Panc1 (cell line): ENCODE measurements around the gene ABCG8. TPM values are rescaled to one million over a fixed set of nuclear protein-coding genes. Genes with fewer than 3 reads are reported as not detected.

Experiments
- ATAC-seq: fragments of 200-7000 bp; cut with Tn5 transposase; 2 replicates; pipeline ENCODE4 v1.9.1; 2020; ENCODE audit warnings: mild to moderate bottlenecking, moderate library complexity
- BruUV-seq: library from RNA; stranded (reverse); fragments of 400-500 nt; replicated peaks from 2 replicates; lab custom pipeline; 2021; lab: Mats Ljungman, UMichigan
- CTCF ChIA-PET: fragments of 300-600 bp; sonication (Branson Sonifier 250); formaldehyde crosslinking; loops from one replicate; lab custom pipeline; 2022; ENCODE audit warnings: antibody characterized with exemption; lab: Charles Lee
- POLR2A ChIA-PET: fragments of 300-600 bp; sonication (Branson Sonifier 250); formaldehyde crosslinking; loops from one replicate; lab custom pipeline; 2022; ENCODE audit warnings: antibody characterized with exemption; lab: Charles Lee
- DNase-seq: peaks from one replicate; pipeline ENCODE4 v3.0.0-alpha.2; 2010; ENCODE audit warnings: low read depth, low spot score
- H3K27ac ChIP-seq: 2 replicates; pipeline ENCODE4 v1.5.1; 2011; ENCODE audit warnings: mild to moderate bottlenecking, low read length, inconsistent platforms
- H3K27me3 ChIP-seq: fragments of 200-500 bp; sonication (Bioruptor generic); 2 replicates; pipeline ENCODE4 v1.6.0; 2014; ENCODE audit warnings: low read length, inconsistent platforms; ENCODE audit not compliant: control insufficient read depth, insufficient read depth
- H3K36me3 ChIP-seq: fragments of 200-500 bp; sonication (Bioruptor generic); 2 replicates; pipeline ENCODE4 v1.5.1; 2014; ENCODE audit warnings: inconsistent platforms, mild to moderate bottlenecking, low read length, moderate library complexity; ENCODE audit not compliant: control insufficient read depth, insufficient read depth
- H3K4me1 ChIP-seq: 2 replicates; pipeline ENCODE4 v1.5.1; 2011; ENCODE audit warnings: inconsistent platforms, mild to moderate bottlenecking, low read length, moderate library complexity; ENCODE audit not compliant: control insufficient read depth, insufficient read depth
- H3K4me3 ChIP-seq, 2 experiments: 2 replicates each; pipeline ENCODE4 v1.5.1; 2011 to 2012; ENCODE audit warnings: low read depth in 2 of 2, low read length in 2 of 2, mild to moderate bottlenecking in 2 of 2, inconsistent platforms in 1 of 2, moderate library complexity in 1 of 2
- H3K9me3 ChIP-seq: fragments of 200-500 bp; sonication (Bioruptor generic); 2 replicates; pipeline ENCODE4 v1.5.1; 2014; ENCODE audit warnings: low read depth, mild to moderate bottlenecking, inconsistent platforms, low read length, moderate library complexity; ENCODE audit not compliant: control insufficient read depth, insufficient read depth
- POLR2AphosphoS5 ChIP-seq: IDR thresholded peaks from 2 replicates; pipeline ENCODE4 v1.6.1; 2012; ENCODE audit warnings: mild to moderate bottlenecking, low read depth, low read length, moderate library complexity
- SIN3A ChIP-seq: IDR thresholded peaks from 2 replicates; pipeline ENCODE4 v1.6.1; 2012; ENCODE audit warnings: low read depth, mild to moderate bottlenecking, low read length, moderate library complexity, borderline replicate concordance; ENCODE audit not compliant: insufficient read depth
- TCF7L2 ChIP-seq: IDR thresholded peaks from 2 replicates; pipeline ENCODE4 v1.6.1; 2011; ENCODE audit warnings: mild to moderate bottlenecking, low read depth, low read length, inconsistent platforms
- in situ Hi-C: cut with HindIII; loops from 2 replicates; pipeline ENCODE4 v1.10.0; 2016; ENCODE audit warnings: low sequenced_read_pairs, low pct_unique_long_range_greater_than_20kb
- intact Hi-C: fragments of 100-400 bp; cut with micrococcal nuclease; formaldehyde crosslinking; loops from one replicate; pipeline ENCODE4 v1.10.0; 2022; ENCODE audit not compliant: unreplicated experiment
- total RNA-seq: library from RNA; stranded (reverse); gene quantifications from one replicate; pipeline ENCODE4 v1.2.1, GENCODE V29; 2021; ENCODE audit not compliant: unreplicated experiment
- TF ChIP-seq, protein P1 (sequence below): fragments of 450-650 bp; IDR thresholded peaks from 2 replicates; pipeline ENCODE4 v1.5.1; 2017; ENCODE audit warnings: mild to moderate bottlenecking
- TF ChIP-seq, protein P2 (sequence below), 2 experiments: IDR thresholded peaks; 2 replicates each; pipeline ENCODE4 v1.6.1; 2011 to 2012; ENCODE audit warnings: low read depth in 2 of 2, control low read depth in 1 of 2, low read length in 1 of 2, mild to moderate bottlenecking in 1 of 2, moderate library complexity in 1 of 2; ENCODE audit not compliant: insufficient read depth in 1 of 2

The ABCG8 gene
- total RNA-seq, 1 experiment from 2014 or later, result 0.03 TPM

DNA sequence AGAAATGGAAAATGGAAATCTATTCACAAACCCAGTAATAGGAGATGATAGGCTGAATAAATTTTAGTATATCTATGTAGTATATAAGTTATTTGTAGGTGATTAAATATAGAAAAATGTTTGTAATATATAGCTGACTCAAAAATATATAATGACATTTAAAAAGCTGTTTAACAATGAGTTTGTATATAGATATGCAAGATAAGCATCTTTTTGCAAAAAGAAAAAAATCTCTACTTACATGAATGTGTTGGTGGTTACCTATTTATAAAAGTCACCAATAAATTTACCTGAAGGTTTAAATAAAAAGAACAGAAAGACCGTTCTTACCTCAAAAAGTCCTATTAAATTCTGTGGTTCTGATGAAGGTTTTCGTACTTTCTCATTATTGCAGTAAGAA lies 85.7 kb downstream of the ABCG8 start:
- CTCF ChIA-PET, result no interaction called here
- no peaks in the 10 kb centered on the region for H3K9me3 ChIP-seq
- H3K36me3 ChIP-seq, result peaks cover 72% of the 10 kb centered on the region
- POLR2A ChIA-PET, result no interaction called here
- no TSS peak for BruUV-seq
- H3K4me3 ChIP-seq, result no peak overlapping the region
- intact Hi-C loops, result no loop called here
- in situ Hi-C loops, result no loop called here
- no peaks in the 10 kb centered on the region for H3K27me3 ChIP-seq
- TF ChIP-seq TCF7L2, result no peak
- TF ChIP-seq, protein P1, sequence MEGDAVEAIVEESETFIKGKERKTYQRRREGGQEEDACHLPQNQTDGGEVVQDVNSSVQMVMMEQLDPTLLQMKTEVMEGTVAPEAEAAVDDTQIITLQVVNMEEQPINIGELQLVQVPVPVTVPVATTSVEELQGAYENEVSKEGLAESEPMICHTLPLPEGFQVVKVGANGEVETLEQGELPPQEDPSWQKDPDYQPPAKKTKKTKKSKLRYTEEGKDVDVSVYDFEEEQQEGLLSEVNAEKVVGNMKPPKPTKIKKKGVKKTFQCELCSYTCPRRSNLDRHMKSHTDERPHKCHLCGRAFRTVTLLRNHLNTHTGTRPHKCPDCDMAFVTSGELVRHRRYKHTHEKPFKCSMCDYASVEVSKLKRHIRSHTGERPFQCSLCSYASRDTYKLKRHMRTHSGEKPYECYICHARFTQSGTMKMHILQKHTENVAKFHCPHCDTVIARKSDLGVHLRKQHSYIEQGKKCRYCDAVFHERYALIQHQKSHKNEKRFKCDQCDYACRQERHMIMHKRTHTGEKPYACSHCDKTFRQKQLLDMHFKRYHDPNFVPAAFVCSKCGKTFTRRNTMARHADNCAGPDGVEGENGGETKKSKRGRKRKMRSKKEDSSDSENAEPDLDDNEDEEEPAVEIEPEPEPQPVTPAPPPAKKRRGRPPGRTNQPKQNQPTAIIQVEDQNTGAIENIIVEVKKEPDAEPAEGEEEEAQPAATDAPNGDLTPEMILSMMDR, result no peak
- no peak for TF ChIP-seq POLR2AphosphoS5
- TF ChIP-seq, protein P2, sequence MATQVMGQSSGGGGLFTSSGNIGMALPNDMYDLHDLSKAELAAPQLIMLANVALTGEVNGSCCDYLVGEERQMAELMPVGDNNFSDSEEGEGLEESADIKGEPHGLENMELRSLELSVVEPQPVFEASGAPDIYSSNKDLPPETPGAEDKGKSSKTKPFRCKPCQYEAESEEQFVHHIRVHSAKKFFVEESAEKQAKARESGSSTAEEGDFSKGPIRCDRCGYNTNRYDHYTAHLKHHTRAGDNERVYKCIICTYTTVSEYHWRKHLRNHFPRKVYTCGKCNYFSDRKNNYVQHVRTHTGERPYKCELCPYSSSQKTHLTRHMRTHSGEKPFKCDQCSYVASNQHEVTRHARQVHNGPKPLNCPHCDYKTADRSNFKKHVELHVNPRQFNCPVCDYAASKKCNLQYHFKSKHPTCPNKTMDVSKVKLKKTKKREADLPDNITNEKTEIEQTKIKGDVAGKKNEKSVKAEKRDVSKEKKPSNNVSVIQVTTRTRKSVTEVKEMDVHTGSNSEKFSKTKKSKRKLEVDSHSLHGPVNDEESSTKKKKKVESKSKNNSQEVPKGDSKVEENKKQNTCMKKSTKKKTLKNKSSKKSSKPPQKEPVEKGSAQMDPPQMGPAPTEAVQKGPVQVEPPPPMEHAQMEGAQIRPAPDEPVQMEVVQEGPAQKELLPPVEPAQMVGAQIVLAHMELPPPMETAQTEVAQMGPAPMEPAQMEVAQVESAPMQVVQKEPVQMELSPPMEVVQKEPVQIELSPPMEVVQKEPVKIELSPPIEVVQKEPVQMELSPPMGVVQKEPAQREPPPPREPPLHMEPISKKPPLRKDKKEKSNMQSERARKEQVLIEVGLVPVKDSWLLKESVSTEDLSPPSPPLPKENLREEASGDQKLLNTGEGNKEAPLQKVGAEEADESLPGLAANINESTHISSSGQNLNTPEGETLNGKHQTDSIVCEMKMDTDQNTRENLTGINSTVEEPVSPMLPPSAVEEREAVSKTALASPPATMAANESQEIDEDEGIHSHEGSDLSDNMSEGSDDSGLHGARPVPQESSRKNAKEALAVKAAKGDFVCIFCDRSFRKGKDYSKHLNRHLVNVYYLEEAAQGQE (IDR thresholded peaks at IDR 0.05; ENCODE audit: insufficient read depth in 1 of 2, low read depth in 2 of 2, low read length in 1 of 2), result no peak
- no peak for TF ChIP-seq SIN3A
- ATAC-seq (no peak), DNase-seq (no peak)
- H3K4me1 ChIP-seq, result no peaks in the 10 kb centered on the region
- no peak overlapping the region; the same call in 1 of the 2 replicates for H3K27ac ChIP-seq

DNA sequence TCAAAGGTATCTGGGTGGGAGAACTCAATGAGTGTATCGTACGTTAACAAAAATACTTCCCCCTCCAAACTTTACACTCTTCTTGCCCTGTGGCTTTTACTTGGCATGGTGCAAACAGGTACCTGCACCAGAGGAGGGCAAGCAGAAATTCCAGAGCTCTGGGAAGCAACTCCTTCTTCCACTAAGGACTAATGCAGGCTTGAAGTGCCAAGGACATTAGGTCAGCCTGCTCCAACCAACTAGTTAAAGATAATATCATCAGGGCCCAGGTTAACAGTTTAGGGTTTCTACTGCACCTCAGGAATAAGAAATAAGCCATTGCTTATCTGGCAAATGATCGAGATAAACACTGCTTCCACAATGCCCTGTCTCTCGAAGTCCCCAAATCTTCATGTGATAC lies 86.7 kb downstream of the ABCG8 start:
- Histone ChIP-seq H3K4me3 (no peak overlapping the region), H3K36me3 (peaks cover 75% of the 10 kb centered on the region), H3K9me3 (no peaks in the 10 kb centered on the region), H3K27me3 (no peaks in the 10 kb centered on the region), H3K4me1 (no peaks in the 10 kb centered on the region), H3K27ac (no peak overlapping the region; the same call in 1 of the 2 replicates)
- in situ Hi-C loops (no loop called here), intact Hi-C loops (no loop called here)
- ChIA-PET POLR2A (no interaction called here), CTCF (no interaction called here)
- no peak for TF ChIP-seq POLR2AphosphoS5
- TF ChIP-seq, protein P1, result no peak
- TF ChIP-seq, protein P2 (IDR thresholded peaks at IDR 0.05; ENCODE audit: insufficient read depth in 1 of 2, low read depth in 2 of 2, low read length in 1 of 2), result no peak
- TF ChIP-seq TCF7L2, result no peak
- no peak for TF ChIP-seq SIN3A
- BruUV-seq, result no TSS peak
- ATAC-seq, result no peak
- no peak for DNase-seq
